Measurements from ENCODE around the gene AFP.

The AFP gene

DNA sequence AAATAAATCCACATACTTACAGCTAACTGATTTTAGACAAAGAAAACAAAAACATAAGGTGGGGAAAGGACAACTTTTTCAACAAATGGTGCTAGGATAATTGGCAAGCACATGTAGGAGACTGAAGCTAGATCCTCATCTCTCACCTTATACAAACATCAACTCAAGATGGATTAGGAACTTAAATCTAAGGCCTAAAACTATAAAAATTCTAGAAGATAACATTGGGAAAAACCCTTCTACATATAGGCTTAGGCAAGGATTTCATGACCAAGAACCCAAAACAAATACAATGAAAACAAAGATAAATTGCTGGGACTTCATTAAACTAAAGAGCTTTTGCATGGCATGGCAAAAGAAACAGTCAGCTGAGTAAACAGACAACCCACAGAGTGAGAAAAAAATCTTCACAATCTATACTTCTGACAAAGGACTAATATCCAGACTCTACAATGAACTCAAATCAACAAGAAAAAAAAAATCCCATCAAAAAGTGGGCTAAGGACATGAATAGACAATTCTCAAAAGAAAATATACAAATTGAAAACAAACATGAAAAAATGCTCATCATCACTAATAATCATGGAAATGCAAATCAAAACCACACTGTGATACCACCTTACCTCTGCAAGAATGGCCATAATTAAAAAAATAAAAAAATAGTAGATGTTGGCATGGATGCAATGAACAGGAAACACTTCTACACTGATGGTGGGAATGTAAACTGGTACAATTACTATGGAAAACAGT, 14.1 kb upstream of the AFP start:
- no peaks in the 10 kb centered on the region for H3K36me3 Mint-ChIP-seq (ENCODE audit: low read depth)
- H3K27me3 Mint-ChIP-seq: no peaks in the 10 kb centered on the region
- no peaks in the 10 kb centered on the region for H3K9me3 Mint-ChIP-seq
- no peaks in the 10 kb centered on the region for H3K4me1 Mint-ChIP-seq (ENCODE audit: low read depth)
- no peak overlapping the region for H3K4me3 Mint-ChIP-seq
- H3K27ac Mint-ChIP-seq: no peak overlapping the region

DNA sequence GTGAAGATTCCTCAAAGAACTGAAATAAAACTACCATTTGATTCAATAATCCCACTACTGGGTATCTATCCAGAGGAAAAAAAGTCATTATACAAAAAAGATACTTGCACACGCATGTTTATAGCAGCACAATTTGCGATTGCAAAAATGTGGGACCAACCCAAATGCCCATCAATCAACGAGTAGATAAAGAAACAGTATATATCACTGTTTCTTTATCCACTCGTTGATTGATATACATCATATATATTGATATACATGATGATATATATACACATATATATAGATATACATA, 13.6 kb upstream of the AFP start:
- H3K9me3 Mint-ChIP-seq: no peaks in the 10 kb centered on the region

DNA sequence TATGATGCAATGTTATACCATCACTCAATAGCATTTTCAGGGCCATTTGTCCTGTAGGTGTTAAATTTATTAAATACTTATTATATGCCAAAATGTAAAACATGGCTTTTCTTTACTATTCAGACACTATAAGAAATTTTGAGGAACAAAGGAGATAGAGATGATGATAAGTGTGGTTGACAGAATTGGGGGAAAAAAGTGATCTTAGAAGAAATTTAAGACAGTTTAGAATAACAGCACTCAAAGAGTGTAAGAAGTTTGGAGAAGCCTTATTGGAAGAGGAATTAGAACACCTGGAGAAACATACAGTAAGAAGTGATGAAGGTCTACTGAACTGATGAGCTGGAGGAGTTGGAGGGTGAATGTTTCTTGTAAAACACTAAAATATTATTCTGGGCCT, 12.8 kb upstream of the AFP start:
- Mint-ChIP-seq H3K27me3 (no peaks in the 10 kb centered on the region), H3K9me3 (no peaks in the 10 kb centered on the region), H3K4me1 (ENCODE audit: low read depth) (no peaks in the 10 kb centered on the region), H3K27ac (no peak overlapping the region), H3K4me3 (no peak overlapping the region), H3K36me3 (ENCODE audit: low read depth) (no peaks in the 10 kb centered on the region)

More for the DNA sequence above, 13.6 kb upstream of the AFP start:
- Mint-ChIP-seq H3K4me3 (no peak overlapping the region), H3K36me3 (ENCODE audit: low read depth) (no peaks in the 10 kb centered on the region), H3K27ac (no peak overlapping the region), H3K27me3 (no peaks in the 10 kb centered on the region), H3K4me1 (ENCODE audit: low read depth) (no peaks in the 10 kb centered on the region)

DNA sequence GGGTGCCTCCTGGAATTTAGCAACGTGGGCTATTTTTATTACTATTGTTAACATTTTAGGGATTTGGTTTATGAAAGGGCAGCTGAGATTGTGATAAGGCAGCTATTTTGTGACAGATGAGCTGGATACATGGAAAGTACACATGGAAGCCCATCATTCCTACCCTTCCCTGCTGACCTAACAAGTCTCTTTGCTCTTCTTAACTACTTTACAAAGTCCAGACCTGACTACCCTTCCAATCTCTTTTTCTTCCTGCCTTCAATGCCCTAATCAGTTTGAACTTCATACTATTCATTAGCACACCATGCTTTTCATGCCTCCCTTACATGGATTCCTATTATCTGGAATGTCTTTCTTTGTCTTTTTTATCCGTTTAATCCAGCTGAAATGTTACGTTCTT, 9.4 kb upstream of the AFP start:
- no peaks in the 10 kb centered on the region for H3K27me3 Mint-ChIP-seq
- no peaks in the 10 kb centered on the region for H3K4me1 Mint-ChIP-seq (ENCODE audit: low read depth)
- no peaks in the 10 kb centered on the region for H3K9me3 Mint-ChIP-seq
- H3K27ac Mint-ChIP-seq: no peak overlapping the region
- no peak overlapping the region for H3K4me3 Mint-ChIP-seq
- no peaks in the 10 kb centered on the region for H3K36me3 Mint-ChIP-seq (ENCODE audit: low read depth)

DNA sequence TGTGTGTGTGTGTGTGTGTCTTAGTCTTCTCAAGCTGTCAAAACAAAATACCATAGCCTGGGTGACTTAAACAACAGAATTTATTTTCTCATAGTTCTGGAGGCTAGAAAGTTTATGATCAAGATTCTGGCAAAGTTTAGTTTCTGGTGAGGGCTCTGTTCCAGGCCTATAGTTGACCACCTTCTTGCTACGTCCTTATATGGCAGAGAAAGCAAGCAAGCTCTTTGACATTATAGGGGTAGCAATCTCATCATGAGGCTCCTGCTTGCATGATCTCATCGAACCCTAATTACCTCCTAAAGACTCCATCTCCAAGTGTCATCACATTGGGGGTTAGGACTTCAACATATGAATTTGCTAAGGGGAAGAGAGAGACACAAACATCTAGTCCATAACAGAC, 6.9 kb upstream of the AFP start:
- Mint-ChIP-seq H3K27ac (no peak overlapping the region), H3K36me3 (ENCODE audit: low read depth) (no peaks in the 10 kb centered on the region), H3K27me3 (peaks cover 4% of the 10 kb centered on the region), H3K4me3 (no peak overlapping the region), H3K9me3 (no peaks in the 10 kb centered on the region), H3K4me1 (ENCODE audit: low read depth) (no peaks in the 10 kb centered on the region)

DNA sequence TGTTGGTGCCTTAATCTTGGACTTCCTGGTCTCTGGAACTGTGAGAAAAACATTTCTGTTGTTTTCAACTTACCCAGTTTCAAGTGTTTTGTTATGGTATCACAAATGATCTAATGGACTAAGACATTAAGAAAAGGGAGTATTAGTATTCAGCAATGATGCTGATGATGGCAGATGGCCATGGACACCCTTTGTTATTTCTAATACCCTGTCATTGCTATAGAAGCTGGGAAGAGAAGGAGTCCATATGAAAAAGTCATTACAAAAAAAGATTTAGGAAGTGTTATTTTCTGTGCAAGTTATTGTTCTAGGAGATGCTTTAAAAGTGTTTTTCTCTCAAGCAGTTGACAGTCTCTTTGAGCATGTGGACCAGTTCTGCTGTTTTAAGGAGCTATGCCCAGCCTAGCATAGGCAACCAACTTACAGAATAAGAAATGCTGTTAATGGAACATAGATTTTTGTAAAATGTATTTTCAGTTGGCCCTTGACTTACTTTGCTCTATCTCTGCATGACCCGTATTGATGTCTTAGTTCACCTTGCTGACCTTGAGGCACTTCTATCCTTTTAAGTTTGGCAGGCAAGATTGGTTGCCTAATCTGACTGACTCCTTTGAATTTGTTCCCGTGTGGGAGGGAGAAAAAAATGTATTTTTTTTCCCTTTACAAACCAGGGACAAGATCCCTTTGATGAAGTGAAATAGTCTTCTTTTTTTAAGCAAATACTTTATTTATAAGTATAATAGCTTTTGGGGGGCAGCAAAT, 6.0 kb upstream of the AFP start:
- H3K4me3 Mint-ChIP-seq: no peak overlapping the region
- no peaks in the 10 kb centered on the region for H3K9me3 Mint-ChIP-seq
- peaks cover 4% of the 10 kb centered on the region for H3K27me3 Mint-ChIP-seq
- no peaks in the 10 kb centered on the region for H3K36me3 Mint-ChIP-seq (ENCODE audit: low read depth)
- H3K4me1 Mint-ChIP-seq (ENCODE audit: low read depth): no peaks in the 10 kb centered on the region
- no peak overlapping the region for H3K27ac Mint-ChIP-seq

DNA sequence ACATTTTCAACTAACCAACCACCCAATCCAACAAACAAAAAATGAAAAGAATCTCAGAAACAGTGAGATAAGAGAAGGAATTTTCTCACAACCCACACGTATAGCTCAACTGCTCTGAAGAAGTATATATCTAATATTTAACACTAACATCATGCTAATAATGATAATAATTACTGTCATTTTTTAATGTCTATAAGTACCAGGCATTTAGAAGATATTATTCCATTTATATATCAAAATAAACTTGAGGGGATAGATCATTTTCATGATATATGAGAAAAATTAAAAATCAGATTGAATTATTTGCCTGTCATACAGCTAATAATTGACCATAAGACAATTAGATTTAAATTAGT, 4.2 kb upstream of the AFP start:
- H3K27ac Mint-ChIP-seq: no peak overlapping the region
- H3K4me3 Mint-ChIP-seq: no peak overlapping the region
- no peaks in the 10 kb centered on the region for H3K36me3 Mint-ChIP-seq (ENCODE audit: low read depth)
- peaks cover 5% of the 10 kb centered on the region for H3K27me3 Mint-ChIP-seq
- no peaks in the 10 kb centered on the region for H3K4me1 Mint-ChIP-seq (ENCODE audit: low read depth)
- H3K9me3 Mint-ChIP-seq: no peaks in the 10 kb centered on the region

DNA sequence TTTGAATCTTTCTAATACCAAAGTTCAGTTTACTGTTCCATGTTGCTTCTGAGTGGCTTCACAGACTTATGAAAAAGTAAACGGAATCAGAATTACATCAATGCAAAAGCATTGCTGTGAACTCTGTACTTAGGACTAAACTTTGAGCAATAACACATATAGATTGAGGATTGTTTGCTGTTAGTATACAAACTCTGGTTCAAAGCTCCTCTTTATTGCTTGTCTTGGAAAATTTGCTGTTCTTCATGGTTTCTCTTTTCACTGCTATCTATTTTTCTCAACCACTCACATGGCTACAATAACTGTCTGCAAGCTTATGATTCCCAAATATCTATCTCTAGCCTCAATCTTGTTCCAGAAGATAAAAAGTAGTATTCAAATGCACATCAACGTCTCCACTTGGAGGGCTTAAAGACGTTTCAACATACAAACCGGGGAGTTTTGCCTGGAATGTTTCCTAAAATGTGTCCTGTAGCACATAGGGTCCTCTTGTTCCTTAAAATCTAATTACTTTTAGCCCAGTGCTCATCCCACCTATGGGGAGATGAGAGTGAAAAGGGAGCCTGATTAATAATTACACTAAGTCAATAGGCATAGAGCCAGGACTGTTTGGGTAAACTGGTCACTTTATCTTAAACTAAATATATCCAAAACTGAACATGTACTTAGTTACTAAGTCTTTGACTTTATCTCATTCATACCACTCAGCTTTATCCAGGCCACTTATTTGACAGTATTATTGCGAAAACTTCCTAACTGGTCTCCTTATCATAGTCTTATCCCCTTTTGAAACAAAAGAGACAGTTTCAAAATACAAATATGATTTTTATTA, 3.6 kb upstream of the AFP start:
- no peak overlapping the region for H3K4me3 Mint-ChIP-seq
- no peak overlapping the region for H3K27ac Mint-ChIP-seq
- H3K9me3 Mint-ChIP-seq: no peaks in the 10 kb centered on the region
- H3K4me1 Mint-ChIP-seq (ENCODE audit: low read depth): no peaks in the 10 kb centered on the region
- no peaks in the 10 kb centered on the region for H3K36me3 Mint-ChIP-seq (ENCODE audit: low read depth)
- H3K27me3 Mint-ChIP-seq: peaks cover 10% of the 10 kb centered on the region

DNA sequence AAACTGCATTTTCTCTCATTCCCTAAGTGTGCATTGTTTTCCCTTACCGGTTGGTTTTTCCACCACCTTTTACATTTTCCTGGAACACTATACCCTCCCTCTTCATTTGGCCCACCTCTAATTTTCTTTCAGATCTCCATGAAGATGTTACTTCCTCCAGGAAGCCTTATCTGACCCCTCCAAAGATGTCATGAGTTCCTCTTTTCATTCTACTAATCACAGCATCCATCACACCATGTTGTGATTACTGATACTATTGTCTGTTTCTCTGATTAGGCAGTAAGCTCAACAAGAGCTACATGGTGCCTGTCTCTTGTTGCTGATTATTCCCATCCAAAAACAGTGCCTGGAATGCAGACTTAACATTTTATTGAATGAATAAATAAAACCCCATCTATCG, 2.9 kb upstream of the AFP start:
- Mint-ChIP-seq H3K4me3 (no peak overlapping the region), H3K27ac (no peak overlapping the region), H3K27me3 (peaks cover 10% of the 10 kb centered on the region), H3K36me3 (ENCODE audit: low read depth) (no peaks in the 10 kb centered on the region), H3K9me3 (no peaks in the 10 kb centered on the region), H3K4me1 (ENCODE audit: low read depth) (no peaks in the 10 kb centered on the region)

DNA sequence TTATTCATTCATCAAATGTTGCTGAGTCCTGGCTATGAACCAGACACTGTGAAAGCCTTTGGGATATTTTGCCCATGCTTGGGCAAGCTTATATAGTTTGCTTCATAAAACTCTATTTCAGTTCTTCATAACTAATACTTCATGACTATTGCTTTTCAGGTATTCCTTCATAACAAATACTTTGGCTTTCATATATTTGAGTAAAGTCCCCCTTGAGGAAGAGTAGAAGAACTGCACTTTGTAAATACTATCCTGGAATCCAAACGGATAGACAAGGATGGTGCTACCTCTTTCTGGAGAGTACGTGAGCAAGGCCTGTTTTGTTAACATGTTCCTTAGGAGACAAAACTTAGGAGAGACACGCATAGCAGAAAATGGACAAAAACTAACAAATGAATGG, 1.7 kb upstream of the AFP start:
- H3K36me3 Mint-ChIP-seq (ENCODE audit: low read depth): no peaks in the 10 kb centered on the region
- H3K9me3 Mint-ChIP-seq: no peaks in the 10 kb centered on the region
- no peaks in the 10 kb centered on the region for H3K4me1 Mint-ChIP-seq (ENCODE audit: low read depth)
- no peak overlapping the region for H3K27ac Mint-ChIP-seq
- peaks cover 10% of the 10 kb centered on the region for H3K27me3 Mint-ChIP-seq
- H3K4me3 Mint-ChIP-seq: no peak overlapping the region

DNA sequence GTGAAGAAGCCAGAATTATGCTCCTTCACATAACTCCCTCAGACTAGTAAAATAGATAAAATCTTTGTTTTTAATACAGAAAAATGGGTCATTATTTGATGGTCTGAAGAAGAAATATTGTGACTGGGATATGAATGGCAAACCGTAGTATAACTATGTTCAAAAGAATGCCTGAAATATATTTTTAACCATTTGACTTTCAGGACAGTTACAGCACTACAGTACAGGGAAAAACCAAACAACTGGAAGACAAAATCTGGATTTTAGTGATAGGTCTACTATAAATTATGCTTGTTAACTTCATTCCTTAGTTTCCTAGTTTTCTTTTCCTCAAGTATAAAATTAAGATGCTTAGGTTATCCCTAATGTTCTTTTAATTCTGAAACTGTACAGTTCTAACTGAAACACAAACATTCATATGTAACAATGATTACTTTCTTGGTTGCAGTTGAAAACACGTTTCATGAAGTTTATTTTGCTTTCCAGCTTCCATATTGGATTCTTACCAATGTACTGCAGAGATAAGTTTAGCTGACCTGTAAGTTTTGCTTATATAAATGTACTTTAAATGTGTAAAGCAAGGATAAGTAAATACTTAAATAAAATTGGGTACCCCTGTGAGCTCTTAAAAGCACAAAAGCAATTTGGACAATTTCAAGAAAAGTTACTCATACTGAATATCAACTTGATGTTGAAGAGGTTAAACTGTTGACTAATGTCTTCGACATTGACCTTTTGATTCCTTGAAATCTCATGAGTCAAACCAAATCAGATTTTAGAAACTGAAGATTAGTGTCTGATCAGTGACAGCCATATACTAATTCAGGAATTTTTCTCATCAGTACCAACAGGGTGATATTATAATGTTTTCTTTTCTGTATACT, 895 bp downstream of the AFP start:
- Mint-ChIP-seq H3K36me3 (ENCODE audit: low read depth) (no peaks in the 10 kb centered on the region), H3K4me3 (no peak overlapping the region), H3K4me1 (ENCODE audit: low read depth) (no peaks in the 10 kb centered on the region), H3K27me3 (peaks cover 10% of the 10 kb centered on the region), H3K9me3 (no peaks in the 10 kb centered on the region), H3K27ac (no peak overlapping the region)

DNA sequence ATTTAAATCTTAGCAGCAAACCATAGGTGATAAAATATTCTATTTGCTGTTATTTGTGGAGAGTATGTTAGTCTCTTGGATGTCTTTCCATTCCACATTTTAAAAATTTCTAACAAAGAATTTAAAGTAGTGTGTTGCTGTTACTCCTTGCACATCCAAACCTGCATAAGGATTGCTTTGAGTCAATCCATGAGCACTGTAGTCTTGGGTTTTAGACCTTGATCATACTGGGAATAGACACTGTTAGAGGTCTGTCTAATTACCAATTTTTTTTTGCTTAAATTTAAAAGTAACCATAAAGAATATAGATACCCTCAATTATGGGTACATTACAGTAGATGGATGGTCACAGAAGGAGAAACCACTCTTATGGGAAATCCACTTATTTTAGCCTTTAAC, 1.5 kb downstream of the AFP start:
- Mint-ChIP-seq H3K4me3 (no peak overlapping the region), H3K9me3 (no peaks in the 10 kb centered on the region), H3K27ac (no peak overlapping the region), H3K36me3 (ENCODE audit: low read depth) (no peaks in the 10 kb centered on the region), H3K4me1 (ENCODE audit: low read depth) (no peaks in the 10 kb centered on the region), H3K27me3 (peaks cover 10% of the 10 kb centered on the region)

DNA sequence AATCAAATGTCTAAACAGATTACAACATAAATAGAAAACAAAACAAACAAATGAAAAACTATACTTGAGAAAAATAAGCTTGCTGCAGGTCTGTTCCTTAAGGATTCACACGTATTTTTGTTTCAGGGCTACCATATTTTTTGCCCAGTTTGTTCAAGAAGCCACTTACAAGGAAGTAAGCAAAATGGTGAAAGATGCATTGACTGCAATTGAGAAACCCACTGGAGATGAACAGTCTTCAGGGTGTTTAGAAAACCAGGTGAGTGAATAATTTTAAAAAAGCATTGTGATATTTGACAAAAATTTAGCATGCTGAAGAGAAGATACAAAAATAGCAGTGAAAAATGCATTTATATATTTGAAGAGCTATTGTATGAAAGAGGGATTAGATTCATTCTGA, 2.0 kb downstream of the AFP start:
- no peak overlapping the region for H3K4me3 Mint-ChIP-seq
- no peaks in the 10 kb centered on the region for H3K4me1 Mint-ChIP-seq (ENCODE audit: low read depth)
- peaks cover 9% of the 10 kb centered on the region for H3K27me3 Mint-ChIP-seq
- H3K9me3 Mint-ChIP-seq: no peaks in the 10 kb centered on the region
- H3K36me3 Mint-ChIP-seq (ENCODE audit: low read depth): no peaks in the 10 kb centered on the region
- no peak overlapping the region for H3K27ac Mint-ChIP-seq

DNA sequence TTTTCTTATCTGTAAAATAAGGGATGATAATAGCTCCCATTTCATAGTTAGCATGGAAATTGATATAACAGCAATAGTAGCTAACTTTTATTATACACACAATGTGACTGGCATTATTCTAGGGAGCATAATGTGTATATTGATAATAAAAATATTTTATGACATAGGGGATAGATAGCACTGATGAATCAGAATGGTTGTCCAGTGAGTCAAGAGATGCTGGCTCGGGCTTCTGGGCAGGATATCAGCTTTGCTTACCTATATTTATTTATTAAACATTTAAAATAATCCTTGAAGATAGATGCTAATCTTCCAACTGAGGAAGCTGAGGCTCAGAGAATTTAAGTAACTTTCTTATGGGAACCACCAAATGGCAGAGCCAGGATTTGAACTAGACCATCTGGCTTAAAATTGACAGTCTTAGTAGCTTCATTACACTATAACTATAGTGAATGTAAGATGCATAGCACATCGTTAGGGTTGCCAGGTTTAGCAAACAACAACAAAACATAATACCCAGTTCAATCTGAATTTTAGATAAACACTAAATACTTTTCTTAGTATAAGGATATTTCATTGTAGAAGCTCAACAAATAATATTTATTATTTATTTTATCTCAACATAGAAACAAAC, 2.7 kb downstream of the AFP start:
- Mint-ChIP-seq H3K27ac (no peak overlapping the region), H3K4me3 (no peak overlapping the region), H3K36me3 (ENCODE audit: low read depth) (no peaks in the 10 kb centered on the region), H3K9me3 (no peaks in the 10 kb centered on the region), H3K4me1 (ENCODE audit: low read depth) (no peaks in the 10 kb centered on the region), H3K27me3 (peaks cover 10% of the 10 kb centered on the region)

Measured in stimulated activated naive CD8-positive, alpha-beta T cell treated with anti-CD3 and anti-CD28 coated beads, Interleukin-15, Interleukin-2, amounts not matched to agents 100 ng/mL and 50 ng/mL, for 24 hours (primary cell).